Measurements from ENCODE around the gene PAK6. TPM values are rescaled to one million over a fixed set of nuclear protein-coding genes. Genes with fewer than 3 reads are reported as not detected.

Gene PAK6
- total and polyA plus RNA-seq, 2 experiments from 2014 or later: 2.4 to 20.0 TPM

DNA sequence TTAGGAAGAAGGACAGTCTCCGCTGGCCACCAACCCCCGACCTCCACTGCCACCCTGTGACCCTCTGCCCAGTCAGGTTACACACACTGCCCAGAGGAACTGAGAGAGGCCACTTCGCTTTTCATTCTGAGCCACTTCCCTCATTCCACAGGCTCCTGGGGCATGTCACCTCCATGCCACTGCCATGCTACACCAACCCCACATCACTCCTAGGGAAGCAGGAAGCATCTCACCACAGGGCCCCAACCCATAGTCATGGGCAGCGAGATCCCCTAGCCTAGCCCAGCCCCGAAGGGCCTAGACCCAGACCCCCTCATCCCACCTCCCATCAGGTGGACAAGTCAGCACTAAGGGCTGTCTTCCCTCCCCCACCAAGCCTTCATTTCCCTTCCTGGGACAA lies 67.5 kb downstream of the PAK6 start (continued):
- no peak for TF ChIP-seq ZNF114 (CRISPR knock-in tag; IDR thresholded peaks at IDR 0.05)
- no peak for TF ChIP-seq EZH2phosphoT487 (IDR thresholded peaks at IDR 0.05; ENCODE audit: unreplicated experiment)
- TF ChIP-seq POLR2AphosphoS5 (IDR thresholded peaks at IDR 0.05; ENCODE audit: low read depth): no peak
- TF ChIP-seq NANOG (IDR thresholded peaks at IDR 0.05; ENCODE audit: borderline replicate concordance): no peak
- TF ChIP-seq JUNB (IDR thresholded peaks at IDR 0.05; ENCODE audit: unreplicated experiment): no peak

DNA sequence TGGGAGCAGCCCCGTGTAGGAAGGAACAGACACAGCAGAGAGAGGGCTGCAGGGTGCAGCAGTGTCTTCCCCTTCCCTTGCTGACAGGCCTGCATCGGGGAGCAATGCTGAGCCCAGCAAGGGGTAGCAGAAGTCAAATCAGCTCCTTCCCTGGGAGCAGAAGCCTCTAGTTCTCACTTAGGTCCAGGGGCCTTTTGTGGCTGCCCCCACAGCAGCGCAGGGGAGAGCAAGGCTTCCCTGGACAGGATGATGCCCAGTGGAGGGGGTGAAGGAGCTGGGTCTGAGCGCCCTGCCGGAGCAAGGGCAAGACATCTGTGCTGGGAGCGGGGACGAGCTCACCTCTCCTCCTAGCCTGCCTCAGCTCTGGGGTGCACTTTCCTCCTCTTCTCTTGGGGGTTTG lies 68.0 kb downstream of the PAK6 start:
- Histone ChIP-seq H4K20me1 (replicated peaks; ENCODE audit: insufficient read depth) (no peaks in the 10 kb centered on the region), H3K4me2 (peak overlapping the region; percentile 73; the same call in 1 of the 2 replicates), H3K9me2 (ENCODE audit: insufficient read depth) (no peaks in the 10 kb centered on the region), H3K4me3 (no peak overlapping the region; the same call in 1 of the 2 replicates), H3K27me3 (ENCODE audit: insufficient read depth) (peaks cover 3% of the 10 kb centered on the region; the same call in 1 of the 2 replicates), H3K79me2 (replicated peaks; ENCODE audit: insufficient read depth) (no peaks in the 10 kb centered on the region), H3K4me1 (ENCODE audit: insufficient read depth) (peaks cover 30% of the 10 kb centered on the region), H3K36me3 (ENCODE audit: insufficient read depth) (no peaks in the 10 kb centered on the region), H3K27ac (ENCODE audit: low read depth) (no peak overlapping the region), H2AFZ (peak overlapping the region; percentile 66; the same call in 1 of the 2 replicates), H3F3A (replicated peaks; ENCODE audit: low read depth) (0 out of 2 replicates have a peak, but pooled peaks cover 5% of the 10 kb centered on the region)
- Mint-ChIP-seq H3K27ac (no peak overlapping the region), H3K27me3 (ENCODE audit: insufficient read depth, low read depth, poor library complexity) (peaks cover 27% of the 10 kb centered on the region), H3K9me3 (no peaks in the 10 kb centered on the region; the same call in 2 of the 3 replicates), H3K36me3 (ENCODE audit: low read depth) (no peaks in the 10 kb centered on the region), H3K4me3 (no peak overlapping the region), H3K4me1 (peaks cover 33% of the 10 kb centered on the region)
- ATAC-seq: peak; percentile 14
- no peak for DNase-seq (ENCODE audit: low spot score)
- no peak for TF ChIP-seq JUNB (IDR thresholded peaks at IDR 0.05; ENCODE audit: unreplicated experiment)
- TF ChIP-seq ZNF331 (CRISPR knock-in tag; IDR thresholded peaks at IDR 0.05; ENCODE audit: low read depth): no peak
- no peak for TF ChIP-seq NANOG (IDR thresholded peaks at IDR 0.05; ENCODE audit: borderline replicate concordance)
- TF ChIP-seq EZH2 (IDR thresholded peaks at IDR 0.05; ENCODE audit: low read depth, unreplicated experiment): no peak
- TF ChIP-seq, protein P1, sequence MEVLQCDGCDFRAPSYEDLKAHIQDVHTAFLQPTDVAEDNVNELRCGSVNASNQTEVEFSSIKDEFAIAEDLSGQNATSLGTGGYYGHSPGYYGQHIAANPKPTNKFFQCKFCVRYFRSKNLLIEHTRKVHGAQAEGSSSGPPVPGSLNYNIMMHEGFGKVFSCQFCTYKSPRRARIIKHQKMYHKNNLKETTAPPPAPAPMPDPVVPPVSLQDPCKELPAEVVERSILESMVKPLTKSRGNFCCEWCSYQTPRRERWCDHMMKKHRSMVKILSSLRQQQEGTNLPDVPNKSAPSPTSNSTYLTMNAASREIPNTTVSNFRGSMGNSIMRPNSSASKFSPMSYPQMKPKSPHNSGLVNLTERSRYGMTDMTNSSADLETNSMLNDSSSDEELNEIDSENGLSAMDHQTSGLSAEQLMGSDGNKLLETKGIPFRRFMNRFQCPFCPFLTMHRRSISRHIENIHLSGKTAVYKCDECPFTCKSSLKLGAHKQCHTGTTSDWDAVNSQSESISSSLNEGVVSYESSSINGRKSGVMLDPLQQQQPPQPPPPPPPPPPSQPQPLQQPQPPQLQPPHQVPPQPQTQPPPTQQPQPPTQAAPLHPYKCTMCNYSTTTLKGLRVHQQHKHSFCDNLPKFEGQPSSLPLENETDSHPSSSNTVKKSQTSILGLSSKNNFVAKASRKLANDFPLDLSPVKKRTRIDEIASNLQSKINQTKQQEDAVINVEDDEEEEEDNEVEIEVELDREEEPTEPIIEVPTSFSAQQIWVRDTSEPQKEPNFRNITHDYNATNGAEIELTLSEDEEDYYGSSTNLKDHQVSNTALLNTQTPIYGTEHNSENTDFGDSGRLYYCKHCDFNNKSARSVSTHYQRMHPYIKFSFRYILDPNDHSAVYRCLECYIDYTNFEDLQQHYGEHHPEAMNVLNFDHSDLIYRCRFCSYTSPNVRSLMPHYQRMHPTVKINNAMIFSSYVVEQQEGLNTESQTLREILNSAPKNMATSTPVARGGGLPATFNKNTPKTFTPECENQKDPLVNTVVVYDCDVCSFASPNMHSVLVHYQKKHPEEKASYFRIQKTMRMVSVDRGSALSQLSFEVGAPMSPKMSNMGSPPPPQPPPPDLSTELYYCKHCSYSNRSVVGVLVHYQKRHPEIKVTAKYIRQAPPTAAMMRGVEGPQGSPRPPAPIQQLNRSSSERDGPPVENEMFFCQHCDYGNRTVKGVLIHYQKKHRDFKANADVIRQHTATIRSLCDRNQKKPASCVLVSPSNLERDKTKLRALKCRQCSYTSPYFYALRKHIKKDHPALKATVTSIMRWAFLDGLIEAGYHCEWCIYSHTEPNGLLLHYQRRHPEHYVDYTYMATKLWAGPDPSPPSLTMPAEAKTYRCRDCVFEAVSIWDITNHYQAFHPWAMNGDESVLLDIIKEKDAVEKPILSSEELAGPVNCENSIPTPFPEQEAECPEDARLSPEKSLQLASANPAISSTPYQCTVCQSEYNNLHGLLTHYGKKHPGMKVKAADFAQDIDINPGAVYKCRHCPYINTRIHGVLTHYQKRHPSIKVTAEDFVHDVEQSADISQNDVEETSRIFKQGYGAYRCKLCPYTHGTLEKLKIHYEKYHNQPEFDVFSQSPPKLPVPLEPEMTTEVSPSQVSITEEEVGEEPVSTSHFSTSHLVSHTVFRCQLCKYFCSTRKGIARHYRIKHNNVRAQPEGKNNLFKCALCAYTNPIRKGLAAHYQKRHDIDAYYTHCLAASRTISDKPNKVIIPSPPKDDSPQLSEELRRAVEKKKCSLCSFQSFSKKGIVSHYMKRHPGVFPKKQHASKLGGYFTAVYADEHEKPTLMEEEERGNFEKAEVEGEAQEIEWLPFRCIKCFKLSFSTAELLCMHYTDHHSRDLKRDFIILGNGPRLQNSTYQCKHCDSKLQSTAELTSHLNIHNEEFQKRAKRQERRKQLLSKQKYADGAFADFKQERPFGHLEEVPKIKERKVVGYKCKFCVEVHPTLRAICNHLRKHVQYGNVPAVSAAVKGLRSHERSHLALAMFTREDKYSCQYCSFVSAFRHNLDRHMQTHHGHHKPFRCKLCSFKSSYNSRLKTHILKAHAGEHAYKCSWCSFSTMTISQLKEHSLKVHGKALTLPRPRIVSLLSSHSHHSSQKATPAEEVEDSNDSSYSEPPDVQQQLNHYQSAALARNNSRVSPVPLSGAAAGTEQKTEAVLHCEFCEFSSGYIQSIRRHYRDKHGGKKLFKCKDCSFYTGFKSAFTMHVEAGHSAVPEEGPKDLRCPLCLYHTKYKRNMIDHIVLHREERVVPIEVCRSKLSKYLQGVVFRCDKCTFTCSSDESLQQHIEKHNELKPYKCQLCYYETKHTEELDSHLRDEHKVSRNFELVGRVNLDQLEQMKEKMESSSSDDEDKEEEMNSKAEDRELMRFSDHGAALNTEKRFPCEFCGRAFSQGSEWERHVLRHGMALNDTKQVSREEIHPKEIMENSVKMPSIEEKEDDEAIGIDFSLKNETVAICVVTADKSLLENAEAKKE (CRISPR knock-in tag; IDR thresholded peaks at IDR 0.05): no peak
- no peak for TF ChIP-seq POLR2AphosphoS5 (IDR thresholded peaks at IDR 0.05; ENCODE audit: low read depth)
- no peak for TF ChIP-seq EZH2phosphoT487 (IDR thresholded peaks at IDR 0.05; ENCODE audit: unreplicated experiment)
- TF ChIP-seq, protein P2, sequence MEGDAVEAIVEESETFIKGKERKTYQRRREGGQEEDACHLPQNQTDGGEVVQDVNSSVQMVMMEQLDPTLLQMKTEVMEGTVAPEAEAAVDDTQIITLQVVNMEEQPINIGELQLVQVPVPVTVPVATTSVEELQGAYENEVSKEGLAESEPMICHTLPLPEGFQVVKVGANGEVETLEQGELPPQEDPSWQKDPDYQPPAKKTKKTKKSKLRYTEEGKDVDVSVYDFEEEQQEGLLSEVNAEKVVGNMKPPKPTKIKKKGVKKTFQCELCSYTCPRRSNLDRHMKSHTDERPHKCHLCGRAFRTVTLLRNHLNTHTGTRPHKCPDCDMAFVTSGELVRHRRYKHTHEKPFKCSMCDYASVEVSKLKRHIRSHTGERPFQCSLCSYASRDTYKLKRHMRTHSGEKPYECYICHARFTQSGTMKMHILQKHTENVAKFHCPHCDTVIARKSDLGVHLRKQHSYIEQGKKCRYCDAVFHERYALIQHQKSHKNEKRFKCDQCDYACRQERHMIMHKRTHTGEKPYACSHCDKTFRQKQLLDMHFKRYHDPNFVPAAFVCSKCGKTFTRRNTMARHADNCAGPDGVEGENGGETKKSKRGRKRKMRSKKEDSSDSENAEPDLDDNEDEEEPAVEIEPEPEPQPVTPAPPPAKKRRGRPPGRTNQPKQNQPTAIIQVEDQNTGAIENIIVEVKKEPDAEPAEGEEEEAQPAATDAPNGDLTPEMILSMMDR (conservative IDR thresholded peaks at IDR 0.05; ENCODE audit: low read depth in 2 of 2): no peak
- TF ChIP-seq, protein P3, sequence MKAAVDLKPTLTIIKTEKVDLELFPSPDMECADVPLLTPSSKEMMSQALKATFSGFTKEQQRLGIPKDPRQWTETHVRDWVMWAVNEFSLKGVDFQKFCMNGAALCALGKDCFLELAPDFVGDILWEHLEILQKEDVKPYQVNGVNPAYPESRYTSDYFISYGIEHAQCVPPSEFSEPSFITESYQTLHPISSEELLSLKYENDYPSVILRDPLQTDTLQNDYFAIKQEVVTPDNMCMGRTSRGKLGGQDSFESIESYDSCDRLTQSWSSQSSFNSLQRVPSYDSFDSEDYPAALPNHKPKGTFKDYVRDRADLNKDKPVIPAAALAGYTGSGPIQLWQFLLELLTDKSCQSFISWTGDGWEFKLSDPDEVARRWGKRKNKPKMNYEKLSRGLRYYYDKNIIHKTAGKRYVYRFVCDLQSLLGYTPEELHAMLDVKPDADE (IDR thresholded peaks at IDR 0.05): no peak
- TF ChIP-seq, protein P4, sequence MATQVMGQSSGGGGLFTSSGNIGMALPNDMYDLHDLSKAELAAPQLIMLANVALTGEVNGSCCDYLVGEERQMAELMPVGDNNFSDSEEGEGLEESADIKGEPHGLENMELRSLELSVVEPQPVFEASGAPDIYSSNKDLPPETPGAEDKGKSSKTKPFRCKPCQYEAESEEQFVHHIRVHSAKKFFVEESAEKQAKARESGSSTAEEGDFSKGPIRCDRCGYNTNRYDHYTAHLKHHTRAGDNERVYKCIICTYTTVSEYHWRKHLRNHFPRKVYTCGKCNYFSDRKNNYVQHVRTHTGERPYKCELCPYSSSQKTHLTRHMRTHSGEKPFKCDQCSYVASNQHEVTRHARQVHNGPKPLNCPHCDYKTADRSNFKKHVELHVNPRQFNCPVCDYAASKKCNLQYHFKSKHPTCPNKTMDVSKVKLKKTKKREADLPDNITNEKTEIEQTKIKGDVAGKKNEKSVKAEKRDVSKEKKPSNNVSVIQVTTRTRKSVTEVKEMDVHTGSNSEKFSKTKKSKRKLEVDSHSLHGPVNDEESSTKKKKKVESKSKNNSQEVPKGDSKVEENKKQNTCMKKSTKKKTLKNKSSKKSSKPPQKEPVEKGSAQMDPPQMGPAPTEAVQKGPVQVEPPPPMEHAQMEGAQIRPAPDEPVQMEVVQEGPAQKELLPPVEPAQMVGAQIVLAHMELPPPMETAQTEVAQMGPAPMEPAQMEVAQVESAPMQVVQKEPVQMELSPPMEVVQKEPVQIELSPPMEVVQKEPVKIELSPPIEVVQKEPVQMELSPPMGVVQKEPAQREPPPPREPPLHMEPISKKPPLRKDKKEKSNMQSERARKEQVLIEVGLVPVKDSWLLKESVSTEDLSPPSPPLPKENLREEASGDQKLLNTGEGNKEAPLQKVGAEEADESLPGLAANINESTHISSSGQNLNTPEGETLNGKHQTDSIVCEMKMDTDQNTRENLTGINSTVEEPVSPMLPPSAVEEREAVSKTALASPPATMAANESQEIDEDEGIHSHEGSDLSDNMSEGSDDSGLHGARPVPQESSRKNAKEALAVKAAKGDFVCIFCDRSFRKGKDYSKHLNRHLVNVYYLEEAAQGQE (IDR thresholded peaks at IDR 0.05; ENCODE audit: unreplicated experiment): no peak
- TF ChIP-seq CREB1 (CRISPR knock-in tag; IDR thresholded peaks at IDR 0.05; ENCODE audit: low read depth): no peak
- no peak for TF ChIP-seq STAT1 (IDR thresholded peaks at IDR 0.05; ENCODE audit: unreplicated experiment)

All from GM23338 (cell line).